Cerebellar nuclear complex (tissue), 1 donor: ENCODE results near the gene PHACTR1.

Experiments used
- DNase-seq, 2 experiments: peaks; one replicate each; lab custom pipeline; 2025; lab: John Stamatoyannopoulos, UW

PHACTR1 gene

DNA sequence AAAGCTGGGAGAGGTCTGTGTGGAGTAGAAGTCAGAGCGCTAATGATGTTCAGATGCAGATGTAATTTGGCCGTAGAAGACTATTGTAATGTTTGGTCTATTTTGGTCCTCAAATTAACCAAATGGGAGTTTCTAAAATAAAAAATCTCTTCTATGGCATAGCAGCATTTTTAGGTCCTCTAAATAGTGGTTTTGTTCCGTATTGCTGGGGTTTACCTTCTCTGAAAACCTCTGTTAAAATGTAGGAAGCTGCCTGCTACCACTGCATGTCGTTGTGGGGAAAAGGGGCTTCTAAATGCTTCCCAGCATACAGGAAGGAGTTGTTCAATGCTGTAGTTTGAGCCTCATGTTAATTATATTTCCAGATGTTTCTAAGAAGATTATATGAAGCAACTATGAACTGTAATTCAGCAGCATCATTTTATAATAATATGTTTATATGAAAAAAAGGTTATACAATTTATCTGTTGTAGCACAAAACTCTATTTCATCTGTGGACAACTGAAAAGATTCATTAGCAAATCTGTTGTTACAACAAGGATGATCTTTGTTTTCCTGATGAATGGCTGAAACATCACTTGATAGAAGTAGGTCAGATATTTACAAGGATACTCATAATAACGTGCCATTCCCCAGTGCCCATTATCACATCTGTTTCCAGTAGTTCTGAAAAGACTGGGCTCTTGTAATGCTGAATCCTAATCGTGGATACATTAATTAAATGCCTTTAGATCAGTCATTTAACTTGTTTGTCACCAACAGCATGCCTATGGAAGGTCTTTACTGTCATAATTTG lies 355.2 kb downstream of the PHACTR1 start:
- no peak for DNase-seq

DNA sequence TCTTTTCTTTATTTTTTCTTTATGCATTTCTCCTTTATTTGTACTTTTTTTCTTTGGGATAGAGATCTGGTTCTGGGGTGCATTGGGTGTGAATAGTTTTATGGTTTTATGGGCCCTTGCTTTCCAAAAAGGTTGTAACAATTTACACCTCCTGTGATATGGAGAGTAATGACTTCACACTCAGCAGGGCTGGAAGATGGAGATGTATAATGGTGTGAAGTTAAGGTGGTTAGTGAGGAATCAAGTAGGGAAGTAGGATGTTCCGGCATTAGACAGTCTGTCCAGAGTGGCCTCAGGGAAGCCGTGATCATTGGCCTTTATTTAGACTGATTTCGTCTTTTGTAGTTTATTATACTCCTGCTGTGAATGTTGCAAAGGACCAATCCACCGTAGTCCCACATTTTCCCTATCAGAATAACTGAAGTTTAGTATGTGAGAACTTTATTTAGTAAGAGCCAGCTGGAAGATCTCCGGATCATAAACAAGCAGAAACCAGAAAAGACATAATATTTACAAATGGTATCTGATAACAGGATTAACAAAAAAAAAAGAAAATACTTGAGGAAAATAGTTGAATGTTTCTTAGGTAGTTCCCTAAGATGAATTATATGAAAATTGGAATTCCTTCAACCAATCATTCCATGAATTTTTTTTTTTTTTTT lies 356.2 kb downstream of the PHACTR1 start:
- no peak for DNase-seq

DNA sequence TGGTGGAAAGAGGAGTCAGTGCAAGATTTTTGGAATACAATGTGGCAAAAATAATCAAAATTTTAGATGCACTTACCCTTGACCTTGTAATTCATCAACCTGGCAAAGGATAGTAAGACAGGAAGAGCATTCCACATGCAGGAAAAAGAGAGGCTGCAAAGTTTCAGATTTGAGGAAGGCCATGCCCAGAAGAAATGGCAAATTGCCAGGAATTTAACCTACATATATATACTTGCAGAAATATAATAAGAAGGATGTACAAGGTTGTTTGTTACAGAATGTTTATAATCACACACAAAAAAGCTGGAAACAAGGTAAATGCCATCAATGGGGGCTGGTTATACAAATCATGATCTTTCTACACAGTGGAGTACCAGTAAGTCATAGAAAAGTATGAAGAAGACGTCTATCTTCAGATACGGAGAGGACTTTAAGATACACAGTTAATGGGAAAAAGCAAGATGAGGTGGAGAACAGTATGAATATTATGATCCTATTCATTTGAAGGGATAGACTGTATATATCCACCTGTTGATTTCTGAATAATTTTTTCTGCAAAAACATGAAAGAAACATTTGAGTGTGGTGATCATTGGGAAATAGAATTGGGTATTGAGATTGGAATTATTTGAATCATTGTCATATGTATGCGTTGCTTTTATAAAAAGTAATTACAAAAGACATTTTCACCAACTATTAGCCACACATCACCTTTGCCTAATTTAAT lies 358.0 kb downstream of the PHACTR1 start:
- DNase-seq: no peak

DNA sequence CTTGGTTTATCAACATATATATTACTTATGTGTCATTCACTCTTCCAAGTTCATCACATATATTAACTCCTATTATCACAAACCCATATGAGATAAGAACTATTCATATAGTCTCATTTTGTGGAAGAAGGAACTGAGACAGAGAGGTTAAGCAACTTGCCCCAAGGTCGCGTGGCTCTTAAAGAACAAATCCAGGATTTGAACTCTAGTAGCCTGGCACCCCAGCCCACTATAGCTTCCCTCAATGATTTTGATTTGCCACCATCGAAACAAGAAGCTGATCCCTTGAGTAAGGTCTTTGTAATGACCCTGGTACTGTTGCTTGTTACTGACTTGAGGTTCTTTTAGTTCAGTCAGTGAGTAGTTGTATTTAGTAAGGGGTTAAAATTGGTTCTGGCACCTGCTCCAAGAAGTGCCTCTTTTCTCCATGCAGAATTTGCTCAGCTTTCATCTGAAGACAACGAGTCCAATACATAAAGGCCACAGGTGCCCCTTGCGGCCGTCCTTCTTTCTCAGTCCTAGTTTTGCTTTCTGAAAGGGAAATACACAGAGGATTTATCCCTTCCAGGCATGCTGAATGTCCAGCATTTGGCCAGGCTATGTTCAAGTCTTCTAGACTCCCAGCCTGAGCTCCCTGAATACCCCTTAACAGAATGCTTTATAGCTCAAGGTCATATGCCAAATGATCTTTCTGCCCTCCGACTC lies 358.7 kb downstream of the PHACTR1 start:
- DNase-seq: no peak

DNA sequence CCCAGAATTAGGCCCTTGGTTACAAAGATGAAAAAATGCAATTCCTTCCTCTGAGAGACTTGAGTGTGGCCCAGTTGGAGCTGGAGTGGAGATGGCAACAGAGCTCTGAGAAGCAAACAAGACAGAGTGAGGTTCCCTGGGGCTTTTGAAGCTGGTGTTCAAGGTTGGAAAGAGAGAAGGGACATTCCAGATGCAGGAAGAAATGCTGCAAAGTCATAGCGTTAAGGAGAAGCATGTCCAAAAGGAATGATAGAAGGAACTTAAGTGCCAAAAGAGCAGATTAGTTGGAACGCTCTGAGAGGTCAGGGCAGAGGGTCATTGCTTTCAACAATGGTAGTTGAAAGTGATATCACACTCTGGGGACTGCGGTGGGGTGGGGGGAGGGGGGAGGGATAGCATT lies 360.0 kb downstream of the PHACTR1 start:
- no peak for DNase-seq

DNA sequence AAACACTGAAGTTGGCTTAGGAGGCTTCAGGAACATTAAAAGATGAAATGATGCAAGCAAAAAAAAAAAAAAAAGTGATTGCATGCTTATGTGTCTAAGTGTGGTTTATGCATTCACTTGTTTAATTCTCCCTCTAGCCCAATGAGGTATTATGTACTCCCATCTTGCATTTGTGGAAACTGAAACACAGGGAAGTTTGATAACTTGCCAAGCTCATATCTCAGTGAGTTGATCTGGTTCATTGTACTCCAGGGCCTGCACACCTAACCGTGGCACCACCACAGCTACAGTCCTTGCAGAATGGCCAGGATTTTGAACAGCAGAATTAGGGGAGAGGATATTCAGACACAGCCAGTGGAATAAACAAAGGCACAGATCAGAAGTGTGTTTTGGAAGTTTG lies 360.6 kb downstream of the PHACTR1 start:
- DNase-seq: no peak

DNA sequence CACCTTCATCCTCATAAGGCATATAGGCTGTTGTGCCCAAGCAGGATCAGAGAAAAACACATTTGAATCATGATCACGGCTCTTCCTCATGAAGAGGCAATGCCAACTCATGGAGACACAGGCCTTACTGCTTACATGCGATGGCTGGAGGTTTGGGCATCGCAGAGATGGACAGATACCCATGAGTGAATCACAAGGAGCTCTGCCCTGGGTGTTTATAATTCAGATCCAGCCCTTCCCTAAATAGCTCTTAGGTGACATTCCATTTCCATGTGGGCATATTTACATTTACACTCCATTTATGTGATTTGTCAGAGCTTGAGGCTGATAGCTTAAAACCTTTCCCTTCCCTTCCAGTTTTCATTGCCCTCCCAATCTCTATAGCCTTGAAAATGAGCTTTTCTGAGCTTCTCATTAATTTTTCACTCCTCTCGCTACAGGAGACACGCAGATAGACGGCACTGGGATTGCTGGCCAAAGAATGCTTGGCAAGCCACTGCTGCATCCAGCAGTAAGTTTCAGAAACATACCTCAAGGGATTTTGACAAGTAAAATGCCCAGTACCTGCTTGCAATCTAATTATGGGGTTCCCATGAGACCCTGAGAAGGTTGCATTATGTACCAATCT lies 362.6 kb downstream of the PHACTR1 start:
- no peak for DNase-seq

DNA sequence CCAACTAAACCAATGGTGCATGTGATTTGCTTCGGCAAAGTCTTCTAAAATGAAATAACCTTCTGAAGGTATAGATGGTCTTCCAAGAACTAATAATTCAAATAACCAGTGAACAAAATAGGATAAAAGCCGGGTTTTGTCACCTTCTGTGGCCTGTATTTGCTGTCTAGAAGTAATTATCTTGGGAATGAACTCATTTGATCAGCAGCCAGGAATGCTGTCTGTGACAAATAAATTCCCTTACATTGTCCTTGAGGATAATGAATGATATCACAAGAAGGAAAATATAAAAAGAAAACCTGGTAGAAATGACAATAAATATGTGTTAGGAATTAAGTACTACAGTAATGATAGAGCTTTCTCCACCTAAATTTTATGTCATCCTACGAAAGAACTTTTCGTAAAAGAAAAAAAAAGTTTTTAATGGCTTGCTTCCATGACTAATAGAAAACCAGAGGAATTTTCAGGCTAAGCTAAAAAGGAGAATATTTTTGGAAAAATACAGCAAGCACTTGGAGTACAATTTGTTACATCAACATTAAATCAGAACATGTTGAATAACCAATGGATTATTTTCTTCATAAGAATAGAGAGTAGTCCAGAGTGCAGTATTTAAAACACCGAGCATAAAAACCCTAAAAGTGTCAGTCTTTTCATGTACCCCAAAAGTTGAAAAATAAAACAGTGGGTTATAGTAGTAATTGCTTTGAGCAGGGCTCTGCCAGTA lies 364.1 kb downstream of the PHACTR1 start:
- no peak for DNase-seq

DNA sequence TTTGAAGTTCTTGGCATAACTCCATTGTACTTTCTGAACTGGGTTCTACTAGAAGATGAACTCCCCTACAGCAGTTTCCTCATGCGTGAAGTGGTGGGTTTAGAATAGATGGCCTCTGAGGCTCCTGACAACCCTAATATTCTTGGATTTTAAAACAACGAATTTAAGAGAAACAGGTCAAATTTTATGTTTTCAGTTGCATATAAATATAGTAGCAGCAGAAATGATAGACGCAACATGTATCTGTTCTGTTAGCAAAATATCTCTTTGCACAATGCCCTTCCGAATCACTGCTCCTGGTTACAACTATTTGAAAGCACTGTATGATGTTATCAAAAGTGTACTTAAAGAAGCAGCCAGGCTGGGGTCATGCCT lies 364.6 kb downstream of the PHACTR1 start:
- DNase-seq: no peak

DNA sequence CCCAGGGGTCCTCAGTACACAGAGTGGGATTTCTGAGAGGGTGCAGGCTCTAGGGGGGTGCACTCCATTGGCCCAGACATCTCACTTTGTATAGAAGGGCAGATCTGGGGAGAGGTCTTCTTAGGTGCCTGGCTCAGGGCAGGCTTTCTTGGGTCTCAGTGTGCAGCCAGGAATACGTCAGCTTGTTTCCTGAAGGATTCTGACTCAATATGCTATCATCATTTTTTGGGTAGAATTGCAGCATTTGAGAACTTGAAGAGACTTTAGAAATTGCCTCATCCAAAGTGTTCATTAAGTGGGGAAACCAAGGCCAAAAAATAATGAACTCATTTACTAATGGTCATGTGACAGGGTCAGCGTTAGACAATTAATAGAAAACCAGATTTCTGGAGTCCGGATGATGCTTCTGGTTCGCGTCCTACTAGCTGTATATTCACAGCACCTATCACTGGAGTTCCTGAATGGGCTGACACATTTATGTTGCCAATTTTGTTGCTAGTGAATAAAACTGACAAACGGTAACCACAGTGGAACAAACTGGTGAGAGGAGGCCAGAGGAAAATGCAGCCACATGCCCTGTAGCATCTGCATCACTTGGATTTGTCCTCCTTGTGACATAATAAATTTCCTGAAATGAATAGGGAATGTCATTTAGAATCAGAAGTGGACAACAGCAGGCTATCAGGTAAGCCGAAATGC lies 372.9 kb downstream of the PHACTR1 start:
- no peak for DNase-seq

DNA sequence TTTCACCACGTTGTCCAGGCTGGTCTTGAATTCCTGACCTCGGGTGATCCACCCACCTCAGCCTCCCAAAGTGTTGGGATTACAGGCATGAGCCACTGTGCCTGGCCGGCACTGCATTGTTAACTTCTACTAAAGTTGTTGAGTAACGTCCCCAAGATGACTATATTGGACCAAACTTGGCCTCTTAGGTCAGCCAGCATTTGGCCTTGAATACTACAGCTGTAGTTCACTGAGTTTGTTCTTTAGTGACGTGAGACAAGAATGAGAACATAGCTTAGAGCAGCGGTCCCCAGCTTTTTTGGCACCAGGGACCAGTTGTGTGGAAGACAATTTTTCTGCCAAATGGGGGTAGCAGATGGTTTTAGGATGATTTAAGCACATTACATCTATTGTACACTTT lies 374.6 kb downstream of the PHACTR1 start:
- no peak for DNase-seq

DNA sequence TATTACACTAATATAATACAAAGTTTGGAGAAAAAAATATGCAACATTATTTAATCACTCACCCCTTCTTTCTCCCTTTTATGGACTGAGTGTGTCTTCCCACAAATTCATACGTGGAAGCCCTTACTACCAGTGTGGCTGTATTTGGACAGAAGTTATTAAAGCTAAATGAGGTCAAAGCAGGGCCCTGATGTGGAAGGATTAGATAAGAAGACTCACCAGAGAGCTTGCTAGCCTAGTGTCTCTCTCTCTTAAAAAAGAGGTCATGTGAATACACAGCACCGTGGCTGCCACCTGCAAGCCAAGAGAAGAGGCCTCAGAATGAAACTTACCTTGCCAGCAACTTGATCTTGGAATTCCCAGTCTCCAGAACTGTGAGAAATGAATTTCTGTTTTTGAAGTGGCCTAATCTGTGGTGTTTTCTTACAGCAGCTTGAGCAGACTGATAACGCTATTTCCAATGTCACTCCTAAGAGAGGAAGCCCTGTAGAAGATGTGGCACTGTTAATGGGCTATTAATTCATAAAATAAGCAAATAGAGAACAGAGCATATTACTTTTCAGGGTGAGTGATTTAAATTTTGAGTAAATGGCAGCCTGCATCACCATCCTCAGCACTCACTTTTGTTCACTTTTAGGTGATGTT lies 378.3 kb downstream of the PHACTR1 start:
- no peak for DNase-seq

DNA sequence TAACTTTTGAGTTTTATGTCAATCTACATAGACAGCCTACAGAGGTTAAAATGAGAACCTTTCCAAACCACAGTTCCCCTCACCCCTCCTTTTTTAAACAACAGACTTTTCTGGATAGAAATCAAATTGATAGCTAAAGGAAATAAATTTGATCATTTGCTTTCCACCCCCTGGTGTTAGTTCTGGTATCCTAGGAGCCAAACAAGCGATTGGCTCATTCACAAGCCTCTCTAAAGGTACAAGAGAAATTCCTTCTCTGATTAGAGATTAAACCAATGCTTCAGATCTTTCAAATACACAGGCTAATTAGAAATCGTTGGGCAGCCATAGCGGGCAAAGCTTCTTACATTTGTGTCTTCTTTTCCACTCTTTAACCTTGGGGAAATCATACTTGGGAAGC lies 379.5 kb downstream of the PHACTR1 start:
- no peak for DNase-seq

DNA sequence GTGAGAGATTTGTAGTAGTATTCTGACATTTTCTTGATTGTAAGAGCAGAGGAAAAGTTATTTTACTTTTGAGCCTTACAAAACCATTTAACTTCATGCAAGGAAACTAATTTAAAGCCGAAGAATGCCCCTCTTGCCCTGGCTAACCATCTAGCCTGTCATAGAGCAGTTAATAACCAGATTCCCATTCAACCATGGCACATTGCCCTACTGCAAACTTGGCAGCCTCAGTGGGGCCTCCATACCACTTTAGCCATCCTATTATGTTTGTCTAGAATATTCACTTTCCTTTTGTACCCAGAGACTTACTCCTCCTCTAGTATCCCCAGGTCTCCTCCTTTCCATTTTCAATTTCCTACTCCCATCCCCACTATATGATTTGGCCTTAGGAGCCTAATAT lies 380.9 kb downstream of the PHACTR1 start:
- no peak for DNase-seq

DNA sequence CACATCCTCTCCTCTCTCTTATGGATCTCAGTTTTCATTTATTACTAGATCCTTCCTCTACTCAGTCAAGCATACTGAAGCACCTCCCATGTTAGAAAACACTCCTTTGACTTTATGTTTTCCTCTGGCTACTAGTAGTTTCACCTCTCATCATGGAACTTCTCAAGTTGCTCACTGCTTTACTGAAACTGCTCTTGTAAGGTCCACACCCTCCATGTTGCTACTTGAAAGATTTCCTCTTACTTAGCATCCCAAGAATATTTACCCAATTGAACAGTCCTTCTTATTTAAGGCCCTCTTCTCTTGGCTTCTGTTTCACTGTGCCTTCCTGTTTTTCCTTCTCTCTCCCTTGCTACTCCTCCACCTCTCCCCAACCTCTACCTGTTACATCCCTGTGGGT lies 381.4 kb downstream of the PHACTR1 start:
- no peak for DNase-seq

DNA sequence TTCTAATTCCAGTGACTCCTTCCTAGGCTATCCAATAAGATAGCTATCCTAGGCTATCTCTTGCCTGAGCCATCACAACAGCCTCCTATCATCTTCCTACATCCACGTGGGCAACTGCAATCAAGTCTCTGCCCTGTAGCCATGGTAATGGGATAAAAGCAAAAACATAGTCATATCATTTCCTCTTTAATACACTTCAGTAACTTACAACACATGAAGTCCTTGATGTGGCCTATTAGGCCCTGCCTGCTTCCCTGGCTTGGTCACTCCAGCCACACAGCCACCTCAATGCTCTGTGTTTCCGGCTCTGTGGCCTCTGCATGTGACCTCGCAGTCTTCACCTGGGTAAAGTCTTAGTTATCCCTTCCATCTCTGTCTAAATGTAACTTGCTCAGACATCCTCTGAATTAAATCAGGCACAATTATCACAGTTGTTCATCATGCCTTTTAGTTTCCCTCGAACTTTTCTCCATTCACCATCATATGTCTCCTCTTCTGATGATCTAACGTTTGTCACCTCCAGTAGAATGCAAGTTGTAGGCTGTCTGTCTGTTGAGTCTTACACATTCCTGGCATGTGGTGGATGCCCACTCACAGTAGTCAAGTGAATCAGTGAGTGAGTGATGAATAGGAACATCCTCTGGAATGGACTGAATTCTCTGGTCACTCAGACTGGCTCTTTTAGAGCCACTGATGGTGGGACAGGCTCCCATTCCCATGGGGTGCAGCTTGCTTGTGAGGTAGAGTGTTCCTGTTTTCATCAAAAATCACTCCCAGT lies 382.4 kb downstream of the PHACTR1 start:
- DNase-seq: no peak

DNA sequence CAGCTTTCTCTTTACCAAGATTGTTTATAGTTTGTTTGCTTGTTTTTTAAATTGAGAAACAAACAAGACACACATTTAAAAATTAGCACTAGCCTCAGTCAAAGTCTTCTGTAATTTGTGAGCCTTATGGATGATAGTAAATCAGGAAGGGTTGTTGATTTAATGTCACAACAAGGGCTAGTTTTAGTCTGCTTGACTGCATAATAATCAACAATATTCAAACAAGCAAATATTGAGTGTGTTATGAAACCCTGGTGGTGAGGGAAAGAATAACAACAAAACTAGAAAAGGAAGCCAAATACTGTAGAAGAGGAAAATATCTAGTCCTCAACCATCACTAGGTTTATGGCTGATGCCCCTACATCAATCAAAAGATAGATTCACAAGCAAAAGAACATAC lies 383.2 kb downstream of the PHACTR1 start:
- no peak for DNase-seq

DNA sequence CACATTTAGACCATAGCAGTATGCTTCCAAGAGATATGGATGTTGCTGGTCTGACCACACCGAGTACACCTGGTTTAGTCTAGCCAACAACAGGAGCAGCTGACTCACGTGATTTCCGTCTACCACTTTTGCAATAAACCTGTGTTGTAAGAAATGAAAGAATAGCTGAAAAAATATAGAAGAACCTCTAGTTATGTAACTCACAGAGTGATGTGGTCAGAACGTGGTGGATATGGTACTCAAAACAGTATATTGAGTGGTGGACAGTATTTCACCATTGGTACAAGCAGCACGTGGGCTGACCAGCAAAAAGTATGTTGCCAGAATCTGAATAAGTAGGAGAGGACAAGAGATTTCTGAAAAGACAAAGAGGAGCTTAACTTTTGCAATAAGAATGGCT lies 384.8 kb downstream of the PHACTR1 start:
- no peak for DNase-seq

DNA sequence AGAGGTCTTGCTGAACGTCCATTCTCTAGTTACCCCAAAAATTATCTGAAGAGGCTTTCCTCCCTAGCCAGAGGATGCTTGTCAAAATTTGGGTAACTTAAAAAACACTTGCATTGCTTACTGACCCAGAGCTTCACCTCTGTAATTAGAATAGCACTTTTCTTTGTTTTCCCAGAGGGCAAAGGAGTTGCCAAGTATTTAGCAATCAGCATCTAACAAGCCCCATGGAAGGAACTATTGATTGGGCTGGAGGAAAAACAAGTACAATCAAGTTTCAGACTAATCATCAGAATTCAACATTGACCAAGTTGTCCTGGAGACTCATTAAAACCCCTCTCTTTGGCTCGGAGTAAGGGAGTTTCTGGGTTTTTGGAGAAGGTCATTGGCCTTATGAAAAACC lies 385.4 kb downstream of the PHACTR1 start:
- no peak for DNase-seq
